ENCODE measurements around the gene RMC1. TPM values are rescaled to one million over a fixed set of nuclear protein-coding genes. Genes with fewer than 3 reads are reported as not detected.

RMC1 gene
- 12.0 to 18.8 TPM (median 16.5 TPM) in 5 replicates for total RNA-seq (2022; extraction: Qiagen RNA extraction; ENCODE audit: low read depth)

GRCh38 chr18:23503038-23503962 lies at the start of gene RMC1:
Gene RMC1 (plus strand): TSS chr18:23503511. CDS start chr18:23503619, 108 bp downstream.

Other genes starting within 250 kb of the RMC1 start
- gene RIOK3, start 50.2 kb upstream of the RMC1 start, total RNA-seq (2022; extraction: Qiagen RNA extraction; ENCODE audit: low read depth): 26.6 to 37.5 TPM (median 31.0 TPM) in 5 replicates
- 89.1 to 109 TPM (median 103 TPM) in 5 replicates for gene NPC1, start 83.0 kb downstream of the RMC1 start, total RNA-seq (2022; extraction: Qiagen RNA extraction; ENCODE audit: low read depth)
- gene ANKRD29, start 159.4 kb downstream of the RMC1 start, total RNA-seq (2022; extraction: Qiagen RNA extraction; ENCODE audit: low read depth): 10.6 to 17.8 TPM (median 16.6 TPM) in 5 replicates
- gene LAMA3, start 185.9 kb downstream of the RMC1 start, total RNA-seq (2022; extraction: Qiagen RNA extraction; ENCODE audit: low read depth): 33.0 to 51.4 TPM (median 48.7 TPM) in 5 replicates